H54 (cell line): Measurements from ENCODE around the gene ATG7.

Experiments used
- DNase-seq: peaks from one replicate; pipeline ENCODE4 v3.0.0; 2011; ENCODE audit warnings: low spot score, mixed read lengths; ENCODE audit not compliant: insufficient read length
- FAIRE-seq: peaks from 3 replicates; lab custom pipeline; 2011; peaks lifted over from hg19 to GRCh38; lab: Jason Lieb, UNC
- POLR2A ChIP-seq: IDR thresholded peaks from 2 replicates; pipeline ENCODE4 v1.6.1; 2011; ENCODE audit warnings: low read depth, mild to moderate bottlenecking, low read length

The ATG7 gene

GRCh38 chr3:11271986-11272904 lies at the start of gene ATG7:
TSS of gene ATG7 (plus strand) at chr3:11272397. CDS start at chr3:11298696, 26,299 bp downstream.
- FAIRE-seq = peak; percentile 58
- TF ChIP-seq POLR2A = peak; percentile 80
- peak; percentile 88 for DNase-seq

GRCh38 chr3:11224010-11224409 lies 48.2 kb upstream of the ATG7 start:
- DNase-seq (no peak), FAIRE-seq (no peak)
- TF ChIP-seq POLR2A = no peak

GRCh38 chr3:11224870-11225229 lies 47.3 kb upstream of the ATG7 start:
- TF ChIP-seq POLR2A = no peak
- FAIRE-seq (no peak), DNase-seq (no peak)

GRCh38 chr3:11226042-11226370 lies 46.2 kb upstream of the ATG7 start:
- DNase-seq (no peak), FAIRE-seq (no peak)
- TF ChIP-seq POLR2A = no peak

- no peak for TF ChIP-seq POLR2A
- FAIRE-seq = no peak
- DNase-seq = no peak
These were observed 44.2 kb upstream of the ATG7 start for GRCh38 chr3:11228041-11228440.

GRCh38 chr3:11230125-11230524 lies 42.1 kb upstream of the ATG7 start:
- DNase-seq = no peak
- no peak for FAIRE-seq
- TF ChIP-seq POLR2A = no peak

- TF ChIP-seq POLR2A = no peak
- DNase-seq (no peak), FAIRE-seq (no peak)
These were observed 41.4 kb upstream of the ATG7 start for GRCh38 chr3:11230832-11231231.

GRCh38 chr3:11235385-11235784 lies 36.8 kb upstream of the ATG7 start:
- no peak for FAIRE-seq
- TF ChIP-seq POLR2A = no peak
- DNase-seq = no peak

GRCh38 chr3:11236588-11237461 lies 35.4 kb upstream of the ATG7 start:
- TF ChIP-seq POLR2A = no peak
- FAIRE-seq (no peak), DNase-seq (no peak)

GRCh38 chr3:11238060-11238459 lies 34.1 kb upstream of the ATG7 start:
- TF ChIP-seq POLR2A = no peak
- DNase-seq = peak; percentile 19
- peak; percentile 72 for FAIRE-seq

- DNase-seq = no peak
- no peak for TF ChIP-seq POLR2A
- peak; percentile 89 for FAIRE-seq
These were observed 33.3 kb upstream of the ATG7 start for GRCh38 chr3:11238880-11239279.

GRCh38 chr3:11239796-11240195 lies 32.4 kb upstream of the ATG7 start:
- DNase-seq = no peak
- no peak for FAIRE-seq
- no peak for TF ChIP-seq POLR2A

GRCh38 chr3:11240496-11240895 lies 31.7 kb upstream of the ATG7 start:
- TF ChIP-seq POLR2A = no peak
- DNase-seq (no peak), FAIRE-seq (no peak)

GRCh38 chr3:11244121-11244677 lies 28.0 kb upstream of the ATG7 start:
- DNase-seq (peak; percentile 35), FAIRE-seq (peak; percentile 23)
- TF ChIP-seq POLR2A = no peak

GRCh38 chr3:11245276-11245675 lies 26.9 kb upstream of the ATG7 start:
- DNase-seq (no peak), FAIRE-seq (no peak)
- no peak for TF ChIP-seq POLR2A
